OCI-LY1 (cell line): ENCODE measurements around the gene SHC1.

Experiments used
- EZH2 ChIP-seq: fragments of 200-600 bp; sonication (generic), shearing (Covaris generic); IDR thresholded peaks from 2 replicates; pipeline ENCODE4 v1.8.0; 2017; ENCODE audit warnings: borderline replicate concordance, mixed run types, mild to moderate bottlenecking, antibody characterized with exemption, low read length, moderate library complexity, mixed read lengths
- TF ChIP-seq, protein P1 (sequence below): fragments of 200-600 bp; sonication (generic), shearing (Covaris generic); IDR thresholded peaks from 2 replicates; pipeline ENCODE4 v1.5.1; 2017; ENCODE audit warnings: mild to moderate bottlenecking, antibody characterized with exemption, low read length, moderate library complexity, mixed read lengths

DNA sequence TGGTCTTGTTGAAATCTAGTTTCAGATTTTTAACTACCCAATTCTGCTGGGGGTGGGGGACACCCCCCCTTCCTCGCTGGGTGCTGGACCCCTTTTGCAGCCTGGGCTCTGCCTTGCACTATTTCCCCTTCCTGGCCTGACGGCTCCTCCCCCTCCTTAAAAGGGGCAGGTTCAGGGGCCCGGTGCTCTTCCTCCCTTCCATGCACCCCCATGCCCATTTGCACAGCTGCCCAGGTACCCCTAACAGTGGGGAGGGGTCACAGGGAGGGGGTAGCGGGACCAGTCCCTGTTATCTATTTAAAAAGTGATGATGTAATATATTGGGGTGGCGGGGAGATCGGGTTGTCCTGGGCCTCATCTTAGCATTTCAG lies 47.4 kb upstream of the SHC1 start:
- TF ChIP-seq, protein P1, sequence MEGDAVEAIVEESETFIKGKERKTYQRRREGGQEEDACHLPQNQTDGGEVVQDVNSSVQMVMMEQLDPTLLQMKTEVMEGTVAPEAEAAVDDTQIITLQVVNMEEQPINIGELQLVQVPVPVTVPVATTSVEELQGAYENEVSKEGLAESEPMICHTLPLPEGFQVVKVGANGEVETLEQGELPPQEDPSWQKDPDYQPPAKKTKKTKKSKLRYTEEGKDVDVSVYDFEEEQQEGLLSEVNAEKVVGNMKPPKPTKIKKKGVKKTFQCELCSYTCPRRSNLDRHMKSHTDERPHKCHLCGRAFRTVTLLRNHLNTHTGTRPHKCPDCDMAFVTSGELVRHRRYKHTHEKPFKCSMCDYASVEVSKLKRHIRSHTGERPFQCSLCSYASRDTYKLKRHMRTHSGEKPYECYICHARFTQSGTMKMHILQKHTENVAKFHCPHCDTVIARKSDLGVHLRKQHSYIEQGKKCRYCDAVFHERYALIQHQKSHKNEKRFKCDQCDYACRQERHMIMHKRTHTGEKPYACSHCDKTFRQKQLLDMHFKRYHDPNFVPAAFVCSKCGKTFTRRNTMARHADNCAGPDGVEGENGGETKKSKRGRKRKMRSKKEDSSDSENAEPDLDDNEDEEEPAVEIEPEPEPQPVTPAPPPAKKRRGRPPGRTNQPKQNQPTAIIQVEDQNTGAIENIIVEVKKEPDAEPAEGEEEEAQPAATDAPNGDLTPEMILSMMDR, result no peak
- TF ChIP-seq EZH2, result no peak
